Esophagus muscularis mucosa (tissue), 4 donors: ENCODE results near the gene TDRD1. TPM values are rescaled to one million over a fixed set of nuclear protein-coding genes. Genes with fewer than 3 reads are reported as not detected.

Source experiments
- DNase-seq: peaks from one replicate; pipeline ENCODE4 v3.0.0-alpha.2; 2017; ENCODE audit errors: extremely low spot score
- H3K27ac ChIP-seq, 4 donors: fragments of 200-600 bp; sonication (generic); replicated peaks in 1 of 4; 1 replicate in 3 of 4; 2 replicates in 1 of 4; pipeline ENCODE4 v1.5.1; 2016 to 2019; ENCODE audit warnings: mild to moderate bottlenecking in 1 of 4
- H3K27me3 ChIP-seq, 4 donors: fragments of 200-600 bp; sonication (generic); one replicate each; pipeline versions ENCODE4 v1.5.1 to v1.6.0; 2016 to 2019
- H3K36me3 ChIP-seq, 4 donors: fragments of 200-600 bp; sonication (generic); one replicate each; pipeline ENCODE4 v1.5.1; 2016 to 2019
- H3K4me1 ChIP-seq, 4 donors: fragments of 200-600 bp; sonication (generic); one replicate each; pipeline ENCODE4 v1.5.1; 2016 to 2019
- H3K4me3 ChIP-seq, 4 donors: fragments of 200-600 bp; sonication (generic); 1 replicate in 2 of 4; 2 replicates in 2 of 4; pipeline ENCODE4 v1.5.1; 2016 to 2019; ENCODE audit warnings: mild to moderate bottlenecking in 4 of 4, moderate library complexity in 1 of 4
- H3K9me3 ChIP-seq, 4 donors: fragments of 200-600 bp; sonication (generic); 1 replicate in 3 of 4; 2 replicates in 1 of 4; pipeline ENCODE4 v1.5.1; 2016 to 2019
- CTCF ChIP-seq, 3 experiments: fragments of 200-600 bp in 2 of 3; fragments of 450-650 bp in 1 of 3; sonication (generic) in 2 of 3; IDR thresholded peaks; one replicate each; pipeline ENCODE4 v1.5.1; 2017 to 2019; ENCODE audit warnings: antibody characterized with exemption in 3 of 3, mild to moderate bottlenecking in 2 of 3, moderate library complexity in 1 of 3
- EP300 ChIP-seq: sonication (generic); formaldehyde crosslinking; IDR thresholded peaks from one replicate; pipeline ENCODE4 v1.6.1; 2017; ENCODE audit warnings: antibody characterized with exemption
- POLR2A ChIP-seq: fragments of 450-650 bp; IDR thresholded peaks from one replicate; pipeline ENCODE4 v1.6.1; 2017; ENCODE audit warnings: antibody characterized with exemption, moderate library complexity, mild to moderate bottlenecking, low read depth
- POLR2AphosphoS5 ChIP-seq, 2 donors: sonication (generic); formaldehyde crosslinking; IDR thresholded peaks; one replicate each; pipeline ENCODE4 v1.6.1; 2017; ENCODE audit warnings: antibody characterized with exemption in 2 of 2
- WGBS: methylation state at CpG from one replicate; pipeline ENCODE4 v1.1.5; 2018; 5-methylcytosine and 5-hydroxymethylcytosine counted together
- intact Hi-C: fragments of 100-400 bp; cut with DNase I; formaldehyde crosslinking; loops from one replicate; pipeline ENCODE4 v1.15.1; 2023
- total RNA-seq, 4 donors: library from RNA; depleted of rRNA; stranded (reverse); fragments of >200 nt; gene quantifications; one replicate each; pipeline versions ENCODE4 v1.1.0 to v1.2.1, GENCODE V29; 2016

The TDRD1 gene
- total RNA-seq, 4 donors from 2014 or later: 0.11 to 0.42 (median 0.13) TPM; not detected in 1

- intact Hi-C loops: no loop called here
- H3K27ac ChIP-seq: no peak overlapping the region
- TF ChIP-seq CTCF (IDR thresholded peaks at IDR 0.05) (no peak), POLR2A (no peak), EP300 (no peak), POLR2AphosphoS5 (IDR thresholded peaks at IDR 0.05) (no peak)
- H3K36me3 ChIP-seq: no peaks in the 10 kb centered on the region
- no peaks in the 10 kb centered on the region for H3K4me1 ChIP-seq
- H3K9me3 ChIP-seq: no peaks in the 10 kb centered on the region
- 100% methylated on average over 1 of the region's 1 CpG for WGBS
- no peak overlapping the region for H3K4me3 ChIP-seq
- no peaks in the 10 kb centered on the region for H3K27me3 ChIP-seq
- DNase-seq: no peak
Observed at GRCh38 chr10:114215033-114215432, 35.9 kb downstream of the TDRD1 start.

GRCh38 chr10:114220281-114220680 lies 41.1 kb downstream of the TDRD1 start:
- intact Hi-C loops: no loop called here
- WGBS: 85% methylated on average over 2 of the region's 2 CpGs
- Histone ChIP-seq H3K36me3 (no peaks in the 10 kb centered on the region), H3K27me3 (no peaks in the 10 kb centered on the region), H3K4me3 (no peak overlapping the region), H3K4me1 (no peaks in the 10 kb centered on the region), H3K9me3 (no peaks in the 10 kb centered on the region), H3K27ac (no peak overlapping the region)
- no peak for DNase-seq
- TF ChIP-seq CTCF (IDR thresholded peaks at IDR 0.05) (no peak), EP300 (no peak), POLR2AphosphoS5 (IDR thresholded peaks at IDR 0.05) (no peak), POLR2A (no peak)

DNA sequence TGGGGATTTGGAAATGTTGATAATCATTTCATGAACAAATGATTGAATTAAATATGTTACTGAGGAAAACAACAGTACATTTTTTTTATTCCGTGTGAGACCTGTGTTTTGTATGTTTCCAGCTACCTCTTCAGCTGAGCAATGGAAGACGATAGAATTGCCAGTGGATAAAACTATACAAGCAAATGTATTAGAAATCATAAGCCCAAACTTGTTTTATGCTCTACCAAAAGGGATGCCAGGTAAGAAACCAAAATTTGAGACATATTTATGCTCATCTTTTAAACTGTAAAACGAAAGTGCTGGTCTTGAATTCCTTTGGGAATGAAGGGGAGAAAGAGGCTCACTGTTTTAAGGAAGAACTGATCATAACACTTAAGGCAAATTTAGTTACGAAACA lies 42.1 kb downstream of the TDRD1 start:
- Histone ChIP-seq H3K27me3 (no peaks in the 10 kb centered on the region), H3K27ac (no peak overlapping the region), H3K4me3 (no peak overlapping the region), H3K4me1 (no peaks in the 10 kb centered on the region), H3K36me3 (no peaks in the 10 kb centered on the region), H3K9me3 (no peaks in the 10 kb centered on the region)
- intact Hi-C loops: no loop called here
- DNase-seq: no peak
- TF ChIP-seq CTCF (IDR thresholded peaks at IDR 0.05) (no peak), POLR2AphosphoS5 (IDR thresholded peaks at IDR 0.05) (no peak), POLR2A (no peak), EP300 (no peak)
- 74% methylated on average over 4 of the region's 4 CpGs for WGBS

GRCh38 chr10:114223066-114223465 lies 43.9 kb downstream of the TDRD1 start:
- Histone ChIP-seq H3K4me1 (no peaks in the 10 kb centered on the region), H3K36me3 (no peaks in the 10 kb centered on the region), H3K27ac (no peak overlapping the region), H3K4me3 (no peak overlapping the region), H3K9me3 (no peaks in the 10 kb centered on the region), H3K27me3 (no peaks in the 10 kb centered on the region)
- no peak for DNase-seq
- intact Hi-C loops: no loop called here
- WGBS: 88% methylated on average over 4 of the region's 4 CpGs
- no peak for TF ChIP-seq POLR2A
- TF ChIP-seq EP300: no peak
- no peak for TF ChIP-seq CTCF (IDR thresholded peaks at IDR 0.05)
- no peak for TF ChIP-seq POLR2AphosphoS5 (IDR thresholded peaks at IDR 0.05)

DNA sequence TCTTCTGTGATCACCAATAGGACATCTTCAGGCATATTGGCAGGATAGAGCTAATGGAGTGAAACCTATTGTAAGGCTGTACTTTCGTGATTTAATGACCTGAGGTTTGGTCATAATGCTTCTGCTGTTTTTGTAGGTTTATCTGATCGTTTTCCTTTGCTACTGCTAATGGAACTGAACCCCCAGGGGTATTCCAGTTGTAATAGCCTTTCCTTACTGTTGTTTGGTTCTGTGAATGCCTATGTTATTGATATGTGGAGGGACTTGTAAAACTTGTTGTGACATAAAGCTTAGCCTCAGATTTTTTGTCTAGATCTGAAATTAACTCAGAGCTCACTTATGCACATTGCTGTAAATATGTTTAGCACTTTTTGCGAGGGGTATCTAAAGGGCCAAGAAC lies 49.0 kb downstream of the TDRD1 start:
- H3K36me3 ChIP-seq: no peaks in the 10 kb centered on the region
- H3K4me3 ChIP-seq: no peak overlapping the region
- TF ChIP-seq CTCF (IDR thresholded peaks at IDR 0.05) (no peak), EP300 (no peak), POLR2A (no peak), POLR2AphosphoS5 (IDR thresholded peaks at IDR 0.05) (no peak)
- H3K27me3 ChIP-seq: peaks cover 0 to 11% (median 0%) of the 10 kb centered on the region in 4 donors
- no peaks in the 10 kb centered on the region for H3K4me1 ChIP-seq
- intact Hi-C loops: no loop called here
- no peaks in the 10 kb centered on the region for H3K9me3 ChIP-seq
- DNase-seq: no peak
- H3K27ac ChIP-seq: no peak overlapping the region
- WGBS: 61% methylated on average over 3 of the region's 3 CpGs
